SK-N-SH treated with all-trans-retinoic acid at 6 μM for 48 hours (cell line): ENCODE data around the gene BLTP1.

Experiments
- PATZ1 ChIP-seq: fragments of 250-450 bp; sonication (Bioruptor Pico); IDR thresholded peaks from 2 replicates; pipeline ENCODE4 v1.8.0; 2020; ENCODE audit warnings: mild to moderate bottlenecking, moderate library complexity, borderline replicate concordance
- ZFP3 ChIP-seq: fragments of 250-450 bp; sonication (Bioruptor Pico); IDR thresholded peaks from 2 replicates; pipeline ENCODE4 v1.5.0; 2020; ENCODE audit warnings: mild to moderate bottlenecking, moderate library complexity

GRCh38 chr4:122178961-122179360 is 26.8 kb downstream of the BLTP1 start:
- TF ChIP-seq PATZ1 (CRISPR knock-in tag) (no peak), ZFP3 (CRISPR knock-in tag) (no peak)
